GM23338 (cell line): ENCODE results near the gene DCPS. TPM values are rescaled to one million over a fixed set of nuclear protein-coding genes. Genes with fewer than 3 reads are reported as not detected.

Source experiments
- ATAC-seq: fragments of 200-7000 bp; cut with Tn5 transposase; 3 replicates; pipeline ENCODE4 v1.9.1; 2020
- DNase-seq: peaks from one replicate; pipeline ENCODE4 v3.0.0-alpha.2; 2015; ENCODE audit warnings: low spot score
- H2AFZ ChIP-seq: fragments of 200-600 bp; sonication (generic); 2 replicates; pipeline ENCODE4 v1.8.0; 2016; ENCODE audit warnings: antibody characterized with exemption, mild to moderate bottlenecking, moderate library complexity
- H3F3A ChIP-seq: fragments of 200-600 bp; sonication (generic); replicated peaks from 2 replicates; pipeline ENCODE4 v1.8.0; 2017; ENCODE audit warnings: antibody characterized with exemption, mixed run types, low read depth
- H3K27ac ChIP-seq: fragments of 200-600 bp; sonication (generic); 2 replicates; pipeline ENCODE4 v1.6.1; 2016; ENCODE audit warnings: low read depth
- H3K27me3 ChIP-seq: fragments of 200-600 bp; sonication (generic); 2 replicates; pipeline ENCODE4 v1.8.0; 2016; ENCODE audit warnings: mild to moderate bottlenecking, mixed run types, moderate library complexity; ENCODE audit not compliant: insufficient read depth
- H3K36me3 ChIP-seq: fragments of 200-600 bp; sonication (generic); 2 replicates; pipeline ENCODE4 v1.8.0; 2016; ENCODE audit warnings: mild to moderate bottlenecking; ENCODE audit not compliant: insufficient read depth
- H3K4me1 ChIP-seq: fragments of 200-600 bp; sonication (generic); 2 replicates; pipeline ENCODE4 v1.8.0; 2016; ENCODE audit warnings: mild to moderate bottlenecking, moderate library complexity; ENCODE audit not compliant: insufficient read depth
- H3K4me2 ChIP-seq: fragments of 200-600 bp; sonication (generic); 2 replicates; pipeline ENCODE4 v1.7.1; 2017; ENCODE audit warnings: mixed run types
- H3K4me3 ChIP-seq: fragments of 200-600 bp; sonication (generic); 2 replicates; pipeline ENCODE4 v1.6.1; 2016; ENCODE audit warnings: mixed run types
- H3K79me2 ChIP-seq: fragments of 200-600 bp; sonication (generic); replicated peaks from 2 replicates; pipeline ENCODE4 v1.8.0; 2017; ENCODE audit warnings: mild to moderate bottlenecking; ENCODE audit not compliant: insufficient read depth
- H3K9me2 ChIP-seq: fragments of 200-600 bp; sonication (generic); 2 replicates; pipeline ENCODE4 v1.8.0; 2017; ENCODE audit not compliant: insufficient read depth
- H4K20me1 ChIP-seq: fragments of 200-600 bp; sonication (generic); replicated peaks from 2 replicates; pipeline ENCODE4 v1.8.0; 2017; ENCODE audit warnings: mild to moderate bottlenecking; ENCODE audit not compliant: insufficient read depth
- H3K27ac Mint-ChIP-seq: 2 replicates; pipeline ENCODE4 v1.8.0; 2020; ENCODE audit warnings: inconsistent platforms, mild to moderate bottlenecking, moderate library complexity, mixed read lengths
- H3K27me3 Mint-ChIP-seq: 3 replicates; pipeline ENCODE4 v1.8.0; 2022; ENCODE audit warnings: low read depth, mild to moderate bottlenecking, moderate library complexity, mixed read lengths, inconsistent platforms; ENCODE audit not compliant: insufficient read depth, poor library complexity
- H3K36me3 Mint-ChIP-seq: 3 replicates; pipeline ENCODE4 v1.8.0; 2021; ENCODE audit warnings: low read depth, mild to moderate bottlenecking, inconsistent platforms, moderate library complexity, mixed read lengths
- H3K4me1 Mint-ChIP-seq: 3 replicates; pipeline ENCODE4 v1.8.0; 2020; ENCODE audit warnings: mild to moderate bottlenecking, inconsistent platforms, mixed read lengths
- H3K4me3 Mint-ChIP-seq: 3 replicates; pipeline ENCODE4 v1.8.0; 2021; ENCODE audit warnings: moderate library complexity, mild to moderate bottlenecking, inconsistent platforms, mixed read lengths
- H3K9me3 Mint-ChIP-seq: 3 replicates; pipeline ENCODE4 v1.8.0; 2020; ENCODE audit warnings: moderate library complexity, mild to moderate bottlenecking, inconsistent platforms, mixed read lengths
- CREB1 ChIP-seq: fragments of 250-450 bp; sonication (Bioruptor Pico); IDR thresholded peaks from 2 replicates; pipeline ENCODE4 v1.5.0; 2020; ENCODE audit warnings: low read depth, mild to moderate bottlenecking, moderate library complexity
- CTCF ChIP-seq, 2 experiments: fragments of 200-600 bp in 1 of 2; sonication (generic) in 1 of 2; conservative IDR thresholded peaks; 2 replicates each; pipeline versions ENCODE4 v1.5.1 to v1.6.1; 2016 to 2017; ENCODE audit warnings: antibody characterized with exemption in 2 of 2, low read depth in 2 of 2, mild to moderate bottlenecking in 2 of 2, moderate library complexity in 1 of 2
- ETS1 ChIP-seq: IDR thresholded peaks from 2 replicates; pipeline ENCODE4 v1.6.1; 2016; ENCODE audit warnings: antibody characterized with exemption
- EZH2 ChIP-seq: fragments of 200-600 bp; sonication (generic); IDR thresholded peaks from one replicate; pipeline ENCODE4 v1.8.0; 2017; ENCODE audit warnings: antibody characterized with exemption, mild to moderate bottlenecking, low read depth; ENCODE audit not compliant: unreplicated experiment
- EZH2phosphoT487 ChIP-seq: fragments of 200-600 bp; sonication (generic); IDR thresholded peaks from one replicate; pipeline ENCODE4 v1.8.1; 2018; ENCODE audit warnings: antibody characterized with exemption; ENCODE audit not compliant: unreplicated experiment
- JUNB ChIP-seq: IDR thresholded peaks from one replicate; pipeline ENCODE4 v1.6.1; 2016; ENCODE audit warnings: antibody characterized with exemption; ENCODE audit not compliant: unreplicated experiment
- NANOG ChIP-seq: IDR thresholded peaks from 2 replicates; pipeline ENCODE4 v1.6.1; 2016; ENCODE audit warnings: antibody characterized with exemption, borderline replicate concordance
- POLR2AphosphoS5 ChIP-seq: IDR thresholded peaks from 2 replicates; pipeline ENCODE4 v1.6.1; 2016; ENCODE audit warnings: antibody characterized with exemption, low read depth
- REST ChIP-seq: IDR thresholded peaks from one replicate; pipeline ENCODE4 v1.6.1; 2018; ENCODE audit warnings: antibody characterized with exemption; ENCODE audit not compliant: unreplicated experiment
- STAT1 ChIP-seq: IDR thresholded peaks from one replicate; pipeline ENCODE4 v1.6.1; 2016; ENCODE audit warnings: antibody characterized with exemption; ENCODE audit not compliant: unreplicated experiment
- ZNF114 ChIP-seq: fragments of 250-450 bp; sonication (Bioruptor Pico); IDR thresholded peaks from 2 replicates; pipeline ENCODE4 v1.5.0; 2020; ENCODE audit warnings: mild to moderate bottlenecking, moderate library complexity
- ZNF331 ChIP-seq: fragments of 250-450 bp; sonication (Bioruptor Pico); IDR thresholded peaks from 2 replicates; pipeline ENCODE4 v1.5.0; 2020; ENCODE audit warnings: low read depth, mild to moderate bottlenecking, moderate library complexity
- polyA plus RNA-seq: library from polyadenylated mRNA; unstranded; fragments of >200 nt; fragmentation: Nextera tagmentation; extraction: Ambion mirVana; gene quantifications from 2 replicates; pipeline ENCODE4 v1.2.1, GENCODE V29; 2016
- total RNA-seq: library from RNA; depleted of rRNA; stranded (reverse); fragments of >200 nt; shearing (Covaris generic); gene quantifications from 2 replicates; pipeline ENCODE4 v1.2.3, GENCODE V29; 2014

The DCPS gene
- total and polyA plus RNA-seq, 2 experiments from 2014 or later: 26.8 to 46.4 TPM

DNA sequence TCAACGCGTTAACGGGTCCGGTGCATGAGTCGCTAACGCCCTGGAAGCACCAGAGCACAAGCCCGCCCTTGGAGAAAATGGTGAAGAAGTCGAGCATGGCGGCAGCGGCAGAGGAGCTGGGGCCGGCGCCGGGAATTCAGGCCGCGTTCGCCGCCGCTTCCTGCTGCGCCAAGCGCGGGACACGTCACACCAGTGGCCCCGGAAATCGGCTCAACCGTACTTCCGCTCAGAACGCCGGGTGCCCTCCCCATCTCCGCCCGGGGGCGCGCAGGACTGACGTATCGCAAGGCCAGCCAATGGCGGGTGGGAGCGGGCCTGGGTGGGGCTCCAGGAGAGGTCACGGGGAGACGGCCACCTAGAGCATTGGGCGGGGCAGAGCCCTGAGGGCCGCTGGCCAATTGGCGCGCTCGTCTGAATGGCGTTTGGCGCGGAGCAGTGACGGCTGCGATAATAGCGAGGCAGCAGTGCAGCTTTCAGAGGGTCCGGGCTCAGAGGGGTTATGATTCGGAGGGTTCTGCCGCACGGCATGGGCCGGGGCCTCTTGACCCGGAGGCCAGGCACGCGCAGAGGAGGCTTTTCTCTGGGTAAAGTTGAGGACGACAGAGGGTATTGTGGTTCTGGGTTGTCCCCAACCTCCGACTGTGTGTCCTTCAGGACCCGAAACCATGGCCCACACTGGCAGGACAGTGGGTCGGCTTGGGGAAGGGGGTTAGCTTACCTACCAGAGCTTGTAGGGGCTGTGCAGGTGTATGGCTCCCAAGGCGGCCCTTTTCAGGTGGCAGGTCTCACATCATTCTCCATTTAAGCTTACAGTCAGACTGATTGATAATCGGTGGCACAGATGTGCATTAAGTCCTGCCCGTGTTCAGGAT is 34.9 kb upstream of the DCPS start, which contains the start of the genes FOXRED1 and SRPRA:
FOXRED1 (plus strand) TSS at position 447 of the 872 bp plus-strand sequence; CDS start at position 500, 53 bp downstream.
SRPRA (minus strand) TSS at position 188 of the 872 bp plus-strand sequence; CDS start at position 97, 91 bp downstream.
- peaks cover 14% of the 10 kb centered on the region for H3K27me3 Mint-ChIP-seq
- Histone ChIP-seq H3K36me3 (peaks cover 30% of the 10 kb centered on the region), H3K79me2 (peaks cover 38% of the 10 kb centered on the region), H3K27me3 (no peaks in the 10 kb centered on the region), H3K4me1 (peaks cover 9% of the 10 kb centered on the region; the same call in 1 of the 2 replicates), H3K27ac (peak within 1 kb of the TSS; percentile 95), H3K9me2 (no peaks in the 10 kb centered on the region), H3K4me2 (peak within 1 kb of the TSS; percentile 98), H3K4me3 (peak within 1 kb of the TSS; percentile 70), H2AFZ (peak within 1 kb of the TSS; percentile 94; the same call in 1 of the 2 replicates), H4K20me1 (no peaks in the 10 kb centered on the region), H3F3A (peaks cover 25% of the 10 kb centered on the region; the same call in 1 of the 2 replicates)
- ATAC-seq (peak; percentile 96), DNase-seq (peak; percentile 99)
- H3K27ac Mint-ChIP-seq: peak within 1 kb of the TSS; percentile 99
- H3K9me3 Mint-ChIP-seq: no peaks in the 10 kb centered on the region
- peaks cover 66% of the 10 kb centered on the region for H3K36me3 Mint-ChIP-seq
- peak within 1 kb of the TSS; percentile 96 for H3K4me3 Mint-ChIP-seq
- peaks cover 12% of the 10 kb centered on the region for H3K4me1 Mint-ChIP-seq
- TF ChIP-seq ETS1 (peak; percentile 70), CREB1 (CRISPR knock-in tag) (peak; percentile 98), ZNF114 (CRISPR knock-in tag) (no peak), POLR2AphosphoS5 (peak; percentile 84), ZNF331 (CRISPR knock-in tag) (no peak), EZH2 (no peak)

DNA sequence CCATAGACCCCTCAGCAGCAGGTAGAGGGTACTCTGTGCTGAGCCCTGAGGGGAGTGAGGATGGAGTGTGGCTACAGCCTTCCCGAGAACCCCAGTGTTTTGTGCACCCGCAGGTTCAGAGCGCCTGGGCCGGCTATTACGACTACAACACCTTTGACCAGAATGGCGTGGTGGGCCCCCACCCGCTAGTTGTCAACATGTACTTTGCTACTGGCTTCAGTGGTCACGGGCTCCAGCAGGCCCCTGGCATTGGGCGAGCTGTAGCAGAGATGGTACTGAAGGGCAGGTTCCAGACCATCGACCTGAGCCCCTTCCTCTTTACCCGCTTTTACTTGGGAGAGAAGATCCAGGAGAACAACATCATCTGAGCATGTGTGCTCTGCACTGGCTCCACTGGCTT is 26.5 kb upstream of the DCPS start:
- ATAC-seq: no peak
- no peak for DNase-seq
- Mint-ChIP-seq H3K27me3 (peaks cover 21% of the 10 kb centered on the region), H3K4me3 (no peak overlapping the region), H3K9me3 (no peaks in the 10 kb centered on the region; the same call in 2 of the 3 replicates), H3K36me3 (peaks cover 58% of the 10 kb centered on the region), H3K4me1 (peaks cover 11% of the 10 kb centered on the region), H3K27ac (no peak overlapping the region)
- H3K4me2 ChIP-seq: no peak overlapping the region
- peaks cover 13% of the 10 kb centered on the region; the same call in 1 of the 2 replicates for H3K27me3 ChIP-seq
- H3K4me1 ChIP-seq: 0 out of 2 replicates have a peak, but pooled peaks cover 7% of the 10 kb centered on the region
- no peaks in the 10 kb centered on the region; the same call in 1 of the 2 replicates for H3K36me3 ChIP-seq
- no peaks in the 10 kb centered on the region for H3K9me2 ChIP-seq
- H2AFZ ChIP-seq: no peak overlapping the region
- H4K20me1 ChIP-seq: no peaks in the 10 kb centered on the region
- peaks cover 5% of the 10 kb centered on the region; the same call in 1 of the 2 replicates for H3F3A ChIP-seq
- no peak overlapping the region for H3K4me3 ChIP-seq
- H3K27ac ChIP-seq: no peak overlapping the region
- H3K79me2 ChIP-seq: no peaks in the 10 kb centered on the region
- TF ChIP-seq REST: no peak
- TF ChIP-seq STAT1: no peak
- TF ChIP-seq NANOG: no peak
- TF ChIP-seq CTCF (conservative IDR thresholded peaks at IDR 0.05; ENCODE audit: low read depth in 2 of 2): no peak
- TF ChIP-seq POLR2AphosphoS5: no peak
- no peak for TF ChIP-seq ZNF114 (CRISPR knock-in tag)
- no peak for TF ChIP-seq JUNB
- TF ChIP-seq EZH2phosphoT487: no peak
- TF ChIP-seq CREB1 (CRISPR knock-in tag): no peak
- TF ChIP-seq ZNF331 (CRISPR knock-in tag): no peak
- no peak for TF ChIP-seq ETS1
